ENCODE measurements around the gene URB2. TPM values are rescaled to one million over a fixed set of nuclear protein-coding genes. Genes with fewer than 3 reads are reported as not detected.

URB2 gene
- total RNA-seq, 1 donor from 2014 or later, result 9.7 TPM

- peak overlapping the region; percentile 97 for H3K4me3 Mint-ChIP-seq (ENCODE audit: unreplicated experiment)
- H4K20me1 ChIP-seq (ENCODE audit: insufficient read depth, low read length), result peaks cover 75% of the 10 kb centered on the region
- H3K27me3 Mint-ChIP-seq (ENCODE audit: low read depth, unreplicated experiment), result no peaks in the 10 kb centered on the region
These were observed 2.2 kb upstream of the URB2 start for GRCh38 chr1:229623838-229624237.

GRCh38 chr1:229624521-229625070 is 1.5 kb upstream of the URB2 start:
- Histone ChIP-seq H3K27ac (ENCODE audit: low read depth, low read length) (no peak overlapping the region), H3K79me2 (ENCODE audit: insufficient read depth, low read length) (peaks cover 93% of the 10 kb centered on the region), H3K4me3 (ENCODE audit: insufficient read depth, low read depth, low read length) (peak overlapping the region; percentile 78), H2AFZ (ENCODE audit: low read depth, low read length) (peak overlapping the region; percentile 76), H3K4me1 (ENCODE audit: insufficient read depth, low read length) (peaks cover 18% of the 10 kb centered on the region), H3K36me3 (ENCODE audit: insufficient read depth, low read length) (no peaks in the 10 kb centered on the region), H3K9ac (ENCODE audit: low read length) (peak overlapping the region; percentile 77), H3K4me2 (ENCODE audit: low read length) (peak overlapping the region; percentile 96), H3K27me3 (ENCODE audit: insufficient read depth, low read length) (no peaks in the 10 kb centered on the region), H3K9me3 (ENCODE audit: insufficient read depth, low read depth, low read length) (no peaks in the 10 kb centered on the region), H4K20me1 (ENCODE audit: insufficient read depth, low read length) (peaks cover 73% of the 10 kb centered on the region)
- DNase-seq (ENCODE audit: low read depth), result no peak
- Mint-ChIP-seq H3K4me1 (ENCODE audit: low read depth, unreplicated experiment) (peaks cover 32% of the 10 kb centered on the region), H3K4me3 (ENCODE audit: unreplicated experiment) (peak overlapping the region; percentile 97), H3K36me3 (ENCODE audit: low read depth, unreplicated experiment) (peaks cover 3% of the 10 kb centered on the region), H3K27ac (ENCODE audit: unreplicated experiment) (peak overlapping the region; percentile 64), H3K9me3 (ENCODE audit: unreplicated experiment) (no peaks in the 10 kb centered on the region), H3K27me3 (ENCODE audit: low read depth, unreplicated experiment) (no peaks in the 10 kb centered on the region)
- TF ChIP-seq CTCF (IDR thresholded peaks at IDR 0.05; ENCODE audit: insufficient read depth, low read depth, low read length), result no peak
- no peak for TF ChIP-seq EZH2 (IDR thresholded peaks at IDR 0.05; ENCODE audit: insufficient read depth, low read length)
- no peak for FAIRE-seq

More at GRCh38 chr1:229623838-229624237, 2.2 kb upstream of the URB2 start:
- Histone ChIP-seq H3K36me3 (ENCODE audit: insufficient read depth, low read length) (no peaks in the 10 kb centered on the region), H3K4me2 (ENCODE audit: low read length) (peak overlapping the region; percentile 96), H3K9ac (ENCODE audit: low read length) (no peak overlapping the region), H3K27ac (ENCODE audit: low read depth, low read length) (no peak overlapping the region), H3K27me3 (ENCODE audit: insufficient read depth, low read length) (no peaks in the 10 kb centered on the region), H3K79me2 (ENCODE audit: insufficient read depth, low read length) (peaks cover 93% of the 10 kb centered on the region), H3K4me1 (ENCODE audit: insufficient read depth, low read length) (peaks cover 17% of the 10 kb centered on the region), H3K4me3 (ENCODE audit: insufficient read depth, low read depth, low read length) (no peak overlapping the region), H2AFZ (ENCODE audit: low read depth, low read length) (no peak overlapping the region), H3K9me3 (ENCODE audit: insufficient read depth, low read depth, low read length) (no peaks in the 10 kb centered on the region)
- H3K36me3 Mint-ChIP-seq (ENCODE audit: low read depth, unreplicated experiment), result peaks cover 3% of the 10 kb centered on the region
- DNase-seq (ENCODE audit: low read depth) (no peak), FAIRE-seq (no peak)
- no peaks in the 10 kb centered on the region for H3K9me3 Mint-ChIP-seq (ENCODE audit: unreplicated experiment)
- peaks cover 34% of the 10 kb centered on the region for H3K4me1 Mint-ChIP-seq (ENCODE audit: low read depth, unreplicated experiment)
- no peak overlapping the region for H3K27ac Mint-ChIP-seq (ENCODE audit: unreplicated experiment)
- TF ChIP-seq EZH2 (IDR thresholded peaks at IDR 0.05; ENCODE audit: insufficient read depth, low read length), result no peak

GRCh38 chr1:229625071-229625914 is 754 bp upstream of the URB2 start:
- H2AFZ ChIP-seq (ENCODE audit: low read depth, low read length), result peak overlapping the region; percentile 76
- Mint-ChIP-seq H3K4me3 (ENCODE audit: unreplicated experiment) (peak overlapping the region; percentile 97), H3K27ac (ENCODE audit: unreplicated experiment) (peak overlapping the region; percentile 64), H3K9me3 (ENCODE audit: unreplicated experiment) (no peaks in the 10 kb centered on the region), H3K27me3 (ENCODE audit: low read depth, unreplicated experiment) (no peaks in the 10 kb centered on the region), H3K4me1 (ENCODE audit: low read depth, unreplicated experiment) (peaks cover 29% of the 10 kb centered on the region), H3K36me3 (ENCODE audit: low read depth, unreplicated experiment) (peaks cover 3% of the 10 kb centered on the region)
- H3K79me2 ChIP-seq (ENCODE audit: insufficient read depth, low read length), result peaks cover 93% of the 10 kb centered on the region
- peak overlapping the region; percentile 89 for H3K9ac ChIP-seq (ENCODE audit: low read length)
- no peaks in the 10 kb centered on the region for H3K9me3 ChIP-seq (ENCODE audit: insufficient read depth, low read depth, low read length)
- DNase-seq (ENCODE audit: low read depth) (peak; percentile 49), FAIRE-seq (no peak)
- H3K4me3 ChIP-seq (ENCODE audit: insufficient read depth, low read depth, low read length), result peak overlapping the region; percentile 78
- H3K36me3 ChIP-seq (ENCODE audit: insufficient read depth, low read length), result no peaks in the 10 kb centered on the region
- peaks cover 18% of the 10 kb centered on the region for H3K4me1 ChIP-seq (ENCODE audit: insufficient read depth, low read length)
- no peak for TF ChIP-seq CTCF (IDR thresholded peaks at IDR 0.05; ENCODE audit: insufficient read depth, low read depth, low read length)
- TF ChIP-seq EZH2 (IDR thresholded peaks at IDR 0.05; ENCODE audit: insufficient read depth, low read length), result no peak
- H3K27me3 ChIP-seq (ENCODE audit: insufficient read depth, low read length), result no peaks in the 10 kb centered on the region
- peak overlapping the region; percentile 96 for H3K4me2 ChIP-seq (ENCODE audit: low read length)
- H3K27ac ChIP-seq (ENCODE audit: low read depth, low read length), result peak overlapping the region; percentile 27
- peaks cover 73% of the 10 kb centered on the region for H4K20me1 ChIP-seq (ENCODE audit: insufficient read depth, low read length)
